Endothelial cell of umbilical vein (primary cell): Measurements from ENCODE around the gene PCDHGB7. TPM values are rescaled to one million over a fixed set of nuclear protein-coding genes. Genes with fewer than 3 reads are reported as not detected.
A peak's percentile ranks its signal among the peaks of the same experiment; 100 is the strongest.
"Not testable (repeated sequence)": the region's sequence is repeated elsewhere in the genome, so short reads cannot be mapped to it uniquely, and the experiment has no call there.

Experiments
- BruUV-seq: library from RNA; stranded (reverse); fragments of 400-500 nt; replicated peaks from 2 replicates; lab custom pipeline; 2021; lab: Mats Ljungman, UMichigan
- CTCF ChIA-PET: fragments of 300-600, 350-600 bp; sonication (Branson Sonifier 250); formaldehyde crosslinking; loops from one replicate; lab custom pipeline; 2021; ENCODE audit warnings: antibody characterized with exemption, inconsistent platforms; lab: Charles Lee
- POLR2A ChIA-PET: fragments of 300-600, 350-600 bp; sonication (Branson Sonifier 250); formaldehyde crosslinking; loops from one replicate; lab custom pipeline; 2021; ENCODE audit warnings: antibody characterized with exemption, inconsistent platforms; lab: Charles Lee
- DNase-seq: peaks from one replicate; pipeline ENCODE4 v3.0.0-alpha.2; 2011; ENCODE audit warnings: low read depth, low spot score
- FAIRE-seq: peaks from 2 replicates; lab custom pipeline; 2011; peaks lifted over from hg19 to GRCh38; lab: Jason Lieb, UNC
- H2AFZ ChIP-seq: 2 replicates; pipeline ENCODE4 v1.6.0; 2012; ENCODE audit warnings: low read depth, low read length, control low read depth, inconsistent platforms
- H3K27ac ChIP-seq: 2 replicates; pipeline ENCODE4 v1.5.1; 2011; ENCODE audit warnings: low read depth, mild to moderate bottlenecking, control low read depth, low read length, moderate library complexity; ENCODE audit not compliant: insufficient read depth
- H3K27me3 ChIP-seq, 2 experiments: 2 replicates each; pipeline versions ENCODE4 v1.6.0 to v1.6.1; 2011; ENCODE audit warnings: low read length in 2 of 2, mixed read lengths in 1 of 2; ENCODE audit not compliant: control insufficient read depth in 2 of 2, insufficient read depth in 2 of 2
- H3K36me3 ChIP-seq, 2 experiments: 2 replicates in 1 of 2; 3 replicates in 1 of 2; pipeline ENCODE4 v1.5.1; 2011; ENCODE audit warnings: low read length in 2 of 2, mild to moderate bottlenecking in 1 of 2, moderate library complexity in 1 of 2; ENCODE audit not compliant: control insufficient read depth in 2 of 2, insufficient read depth in 2 of 2; ENCODE audit errors: extremely low read depth in 1 of 2
- H3K4me1 ChIP-seq: 3 replicates; pipeline ENCODE4 v1.5.1; 2011; ENCODE audit warnings: mild to moderate bottlenecking, low read length; ENCODE audit not compliant: control insufficient read depth, insufficient read depth; ENCODE audit errors: extremely low read depth
- H3K4me2 ChIP-seq: 2 replicates; pipeline ENCODE4 v1.6.1; 2011; ENCODE audit warnings: low read length, control low read depth, mixed read lengths; ENCODE audit not compliant: insufficient read depth
- H3K4me3 ChIP-seq, 3 experiments: fragments of 200-600 bp in 1 of 3; sonication (generic), shearing (Covaris generic) in 1 of 3; replicated peaks in 1 of 3; 2 replicates each; pipeline ENCODE4 v1.5.1; 2011 to 2016; ENCODE audit warnings: control low read depth in 3 of 3, low read length in 3 of 3, mild to moderate bottlenecking in 2 of 3, inconsistent platforms in 1 of 3, low read depth in 1 of 3, moderate library complexity in 1 of 3; ENCODE audit not compliant: insufficient read depth in 1 of 3
- H3K79me2 ChIP-seq: 2 replicates; pipeline ENCODE4 v1.6.0; 2012; ENCODE audit warnings: low read length, inconsistent platforms; ENCODE audit not compliant: control insufficient read depth, insufficient read depth
- H3K9ac ChIP-seq: replicated peaks from 2 replicates; pipeline ENCODE3; 2011; ENCODE audit warnings: low read length, control low read depth; ENCODE audit not compliant: insufficient read depth; ENCODE audit errors: extremely low read depth
- H3K9me1 ChIP-seq: replicated peaks from 3 replicates; pipeline ENCODE4 v1.6.0; 2011; ENCODE audit warnings: mild to moderate bottlenecking, low read length; ENCODE audit not compliant: control insufficient read depth, insufficient read depth; ENCODE audit errors: extremely low read depth
- H3K9me3 ChIP-seq: replicated peaks from 2 replicates; pipeline ENCODE4 v1.5.1; 2012; ENCODE audit warnings: low read length, inconsistent platforms; ENCODE audit not compliant: control insufficient read depth, insufficient read depth
- H4K20me1 ChIP-seq: replicated peaks from 2 replicates; pipeline ENCODE3; 2011; ENCODE audit warnings: mild to moderate bottlenecking, low read length; ENCODE audit not compliant: control insufficient read depth, insufficient read depth; ENCODE audit errors: extremely low read depth
- EZH2 ChIP-seq: IDR thresholded peaks from 2 replicates; pipeline ENCODE4 v1.6.1; 2012; ENCODE audit warnings: borderline replicate concordance, low read depth, mild to moderate bottlenecking, moderate library complexity, low read length, inconsistent platforms; ENCODE audit not compliant: severe bottlenecking
- dilution Hi-C: fragments of 300-500 bp; cut with MboI; formaldehyde crosslinking; loops from one replicate; pipeline ENCODE4 v1.15.0; 2019; ENCODE audit warnings: low sequenced_read_pairs; ENCODE audit not compliant: extremely low pct_ligation_motif_present
- intact Hi-C: fragments of 100-400 bp; cut with micrococcal nuclease; formaldehyde crosslinking; loops from one replicate; pipeline ENCODE4 v1.10.0; 2022
- polyA plus RNA-seq, 4 experiments: library from polyadenylated mRNA; depleted of rRNA in 3 of 4; stranded (reverse) in 3 of 4; unstranded in 1 of 4; fragments of >200 nt; gene quantifications; 2 replicates each; pipeline versions ENCODE4 v1.2.1 to v1.2.3, GENCODE V29; 2011 to 2012; ENCODE audit warnings: missing spikeins in 1 of 4
- total RNA-seq: library from RNA; stranded (reverse); gene quantifications from 2 replicates; pipeline ENCODE4 v1.2.3, GENCODE V29; 2021
- TF ChIP-seq, protein P1 (sequence below), 2 donors: IDR thresholded peaks; 1 replicate in 1 of 2; 2 replicates in 1 of 2; pipeline ENCODE4 v1.5.1; 2011; ENCODE audit warnings: low read length in 2 of 2, mild to moderate bottlenecking in 2 of 2, moderate library complexity in 2 of 2, control low read depth in 1 of 2, inconsistent platforms in 1 of 2, low read depth in 1 of 2; ENCODE audit not compliant: insufficient read depth in 1 of 2; ENCODE audit errors: extremely low read depth in 1 of 2

Gene PCDHGB7
- total and polyA plus RNA-seq, 2 donors (not counting 3 experiments of a cell fraction or from before 2014, with no cell fraction given): 6.5 to 13.0 TPM

DNA sequence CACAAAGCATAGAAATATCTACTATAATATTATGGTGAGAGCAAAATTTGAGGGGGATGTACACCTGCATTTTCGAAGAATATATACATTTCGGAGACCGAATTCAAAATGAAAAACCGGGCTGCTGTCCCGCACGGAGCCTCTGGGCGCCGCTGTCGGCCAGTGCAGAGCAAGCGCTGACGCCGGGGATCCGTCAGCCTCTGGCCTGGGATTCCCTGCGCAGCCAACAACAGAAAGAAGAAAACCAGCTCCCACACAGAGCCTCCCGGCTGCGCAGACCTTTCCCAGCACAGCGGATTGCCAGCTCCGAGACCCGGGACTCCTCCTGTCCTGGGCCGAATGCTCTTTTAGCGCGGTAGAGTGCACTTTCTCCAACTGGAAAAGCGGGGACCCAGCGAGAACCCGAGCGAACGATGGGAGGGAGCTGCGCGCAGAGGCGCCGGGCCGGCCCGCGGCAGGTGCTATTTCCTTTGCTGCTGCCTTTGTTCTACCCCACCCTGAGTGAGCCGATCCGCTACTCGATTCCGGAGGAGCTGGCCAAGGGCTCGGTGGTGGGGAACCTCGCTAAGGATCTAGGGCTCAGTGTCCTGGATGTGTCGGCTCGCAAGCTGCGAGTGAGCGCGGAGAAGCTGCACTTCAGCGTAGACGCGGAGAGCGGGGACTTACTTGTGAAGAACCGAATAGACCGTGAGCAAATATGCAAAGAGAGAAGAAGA lies 9.5 kb upstream of the PCDHGB7 start, which contains the start of gene PCDHGB6:
Gene PCDHGB6 (plus strand): TSS at position 232 of the 716 bp plus-strand sequence. CDS start 182 bp downstream, at position 414.
- intact Hi-C loops, dilution Hi-C loops, H3K79me2 ChIP-seq, H3K9me3 ChIP-seq, H3K9me1 ChIP-seq, H3K4me1 ChIP-seq, POLR2A ChIA-PET, H3K9ac ChIP-seq, H3K27ac ChIP-seq, H4K20me1 ChIP-seq, H3K36me3 ChIP-seq: not testable (repeated sequence)
- CTCF ChIA-PET: interaction anchor here (0.6 to 4.3 kb wide), 26 partner anchors 10 to 160 kb away, joined by 3 to 58 read pairs (median 4); partner anchors contain the start of genes PCDHGA1, PCDHGA11, PCDHGA12 and PCDHGA4
- DNase-seq (peak; percentile 39), FAIRE-seq (peak; percentile 73)
- peak within 1 kb of the TSS in 2 of 3 experiments; percentile 25 to 32 for H3K4me3 ChIP-seq
- TF ChIP-seq, protein P1, sequence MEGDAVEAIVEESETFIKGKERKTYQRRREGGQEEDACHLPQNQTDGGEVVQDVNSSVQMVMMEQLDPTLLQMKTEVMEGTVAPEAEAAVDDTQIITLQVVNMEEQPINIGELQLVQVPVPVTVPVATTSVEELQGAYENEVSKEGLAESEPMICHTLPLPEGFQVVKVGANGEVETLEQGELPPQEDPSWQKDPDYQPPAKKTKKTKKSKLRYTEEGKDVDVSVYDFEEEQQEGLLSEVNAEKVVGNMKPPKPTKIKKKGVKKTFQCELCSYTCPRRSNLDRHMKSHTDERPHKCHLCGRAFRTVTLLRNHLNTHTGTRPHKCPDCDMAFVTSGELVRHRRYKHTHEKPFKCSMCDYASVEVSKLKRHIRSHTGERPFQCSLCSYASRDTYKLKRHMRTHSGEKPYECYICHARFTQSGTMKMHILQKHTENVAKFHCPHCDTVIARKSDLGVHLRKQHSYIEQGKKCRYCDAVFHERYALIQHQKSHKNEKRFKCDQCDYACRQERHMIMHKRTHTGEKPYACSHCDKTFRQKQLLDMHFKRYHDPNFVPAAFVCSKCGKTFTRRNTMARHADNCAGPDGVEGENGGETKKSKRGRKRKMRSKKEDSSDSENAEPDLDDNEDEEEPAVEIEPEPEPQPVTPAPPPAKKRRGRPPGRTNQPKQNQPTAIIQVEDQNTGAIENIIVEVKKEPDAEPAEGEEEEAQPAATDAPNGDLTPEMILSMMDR (IDR thresholded peaks at IDR 0.05; ENCODE audit: extremely low read depth in 1 of 2, insufficient read depth in 1 of 2, low read depth in 1 of 2, low read length in 2 of 2): peak; percentile 72 to 74
- TF ChIP-seq EZH2: peak; percentile 26
- H2AFZ ChIP-seq: peak within 1 kb of the TSS; percentile 50
- H3K4me2 ChIP-seq: peak within 1 kb of the TSS; percentile 66
- peaks cover 53 to 80% of the 10 kb centered on the region in 2 experiments for H3K27me3 ChIP-seq
- BruUV-seq: TSS peak; percentile 18
